HCT116 (cell line): Measurements from ENCODE around the gene UGT2B17.
"Not testable (repeated sequence)": the region's sequence is repeated elsewhere in the genome, so short reads cannot be mapped to it uniquely, and the experiment has no call there.

Experiments
- ATF3 ChIP-seq: IDR thresholded peaks from 2 replicates; pipeline ENCODE4 v1.6.1; 2012
- CEBPB ChIP-seq: IDR thresholded peaks from 2 replicates; pipeline ENCODE4 v1.6.1; 2012; ENCODE audit warnings: low read depth
- EZH2 ChIP-seq: fragments of 200-600 bp; sonication (generic); IDR thresholded peaks from 2 replicates; pipeline ENCODE4 v1.6.1; 2017; ENCODE audit warnings: antibody characterized with exemption, mixed run types
- FOSL1 ChIP-seq: IDR thresholded peaks from 2 replicates; pipeline ENCODE4 v1.6.1; 2012; ENCODE audit warnings: low read depth
- POLR2A ChIP-seq: IDR thresholded peaks from 2 replicates; pipeline ENCODE4 v1.7.0; 2011; ENCODE audit warnings: borderline replicate concordance; ENCODE audit not compliant: insufficient read depth, insufficient read length; ENCODE audit errors: extremely low read depth
- POLR2AphosphoS5 ChIP-seq: IDR thresholded peaks from 2 replicates; pipeline ENCODE4 v1.6.1; 2011; ENCODE audit warnings: mild to moderate bottlenecking, low read depth, low read length, moderate library complexity
- SP1 ChIP-seq: IDR thresholded peaks from 2 replicates; pipeline ENCODE4 v1.6.1; 2012; ENCODE audit warnings: low read depth
- TCF7L2 ChIP-seq: IDR thresholded peaks from 2 replicates; pipeline ENCODE4 v1.7.0; 2011; ENCODE audit warnings: borderline replicate concordance, inconsistent platforms; ENCODE audit not compliant: insufficient read depth, insufficient read length; ENCODE audit errors: extremely low read depth
- YY1 ChIP-seq: IDR thresholded peaks from 2 replicates; pipeline ENCODE4 v1.6.1; 2011; ENCODE audit warnings: low read length, low read depth, moderate library complexity, mild to moderate bottlenecking; ENCODE audit not compliant: insufficient replicate concordance; ENCODE audit errors: extremely low read depth
- ZNF274 ChIP-seq: fragments of 200-500 bp; sonication (Bioruptor generic); IDR thresholded peaks from 2 replicates; pipeline ENCODE4 v1.6.1; 2014; ENCODE audit warnings: mild to moderate bottlenecking, low read depth, low read length, inconsistent platforms
- TF ChIP-seq, protein P1 (sequence below), 3 experiments: fragments of 200-600 bp in 1 of 3; sonication (generic) in 1 of 3; IDR thresholded peaks in 2 of 3; conservative IDR thresholded peaks in 1 of 3; 2 replicates each; pipeline ENCODE4 v1.5.1; 2012 to 2017; ENCODE audit warnings: low read depth in 2 of 3, low read length in 2 of 3, antibody characterized with exemption in 1 of 3, borderline replicate concordance in 1 of 3, control low read depth in 1 of 3, mild to moderate bottlenecking in 1 of 3, mixed read lengths in 1 of 3, mixed run types in 1 of 3, moderate library complexity in 1 of 3; ENCODE audit not compliant: insufficient read depth in 1 of 3
- TF ChIP-seq, protein P2 (sequence below): IDR thresholded peaks from 2 replicates; pipeline ENCODE4 v1.6.1; 2011; ENCODE audit warnings: mild to moderate bottlenecking, low read length, moderate library complexity; ENCODE audit not compliant: insufficient replicate concordance; ENCODE audit errors: extremely low read depth

GRCh38 chr4:68568535-68568934 lies 7.6 kb downstream of the UGT2B17 start:
- TF ChIP-seq TCF7L2, ZNF274, POLR2A, SP1, POLR2AphosphoS5, ATF3, CEBPB, YY1, FOSL1, EZH2: not testable (repeated sequence)
- TF ChIP-seq, protein P1, sequence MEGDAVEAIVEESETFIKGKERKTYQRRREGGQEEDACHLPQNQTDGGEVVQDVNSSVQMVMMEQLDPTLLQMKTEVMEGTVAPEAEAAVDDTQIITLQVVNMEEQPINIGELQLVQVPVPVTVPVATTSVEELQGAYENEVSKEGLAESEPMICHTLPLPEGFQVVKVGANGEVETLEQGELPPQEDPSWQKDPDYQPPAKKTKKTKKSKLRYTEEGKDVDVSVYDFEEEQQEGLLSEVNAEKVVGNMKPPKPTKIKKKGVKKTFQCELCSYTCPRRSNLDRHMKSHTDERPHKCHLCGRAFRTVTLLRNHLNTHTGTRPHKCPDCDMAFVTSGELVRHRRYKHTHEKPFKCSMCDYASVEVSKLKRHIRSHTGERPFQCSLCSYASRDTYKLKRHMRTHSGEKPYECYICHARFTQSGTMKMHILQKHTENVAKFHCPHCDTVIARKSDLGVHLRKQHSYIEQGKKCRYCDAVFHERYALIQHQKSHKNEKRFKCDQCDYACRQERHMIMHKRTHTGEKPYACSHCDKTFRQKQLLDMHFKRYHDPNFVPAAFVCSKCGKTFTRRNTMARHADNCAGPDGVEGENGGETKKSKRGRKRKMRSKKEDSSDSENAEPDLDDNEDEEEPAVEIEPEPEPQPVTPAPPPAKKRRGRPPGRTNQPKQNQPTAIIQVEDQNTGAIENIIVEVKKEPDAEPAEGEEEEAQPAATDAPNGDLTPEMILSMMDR (IDR thresholded peaks at IDR 0.05 in 2 of 3, conservative IDR thresholded peaks at IDR 0.05 in 1 of 3; ENCODE audit: borderline replicate concordance in 1 of 3, insufficient read depth in 1 of 3, low read depth in 2 of 3, low read length in 2 of 3), result not testable (repeated sequence)
- TF ChIP-seq, protein P2, sequence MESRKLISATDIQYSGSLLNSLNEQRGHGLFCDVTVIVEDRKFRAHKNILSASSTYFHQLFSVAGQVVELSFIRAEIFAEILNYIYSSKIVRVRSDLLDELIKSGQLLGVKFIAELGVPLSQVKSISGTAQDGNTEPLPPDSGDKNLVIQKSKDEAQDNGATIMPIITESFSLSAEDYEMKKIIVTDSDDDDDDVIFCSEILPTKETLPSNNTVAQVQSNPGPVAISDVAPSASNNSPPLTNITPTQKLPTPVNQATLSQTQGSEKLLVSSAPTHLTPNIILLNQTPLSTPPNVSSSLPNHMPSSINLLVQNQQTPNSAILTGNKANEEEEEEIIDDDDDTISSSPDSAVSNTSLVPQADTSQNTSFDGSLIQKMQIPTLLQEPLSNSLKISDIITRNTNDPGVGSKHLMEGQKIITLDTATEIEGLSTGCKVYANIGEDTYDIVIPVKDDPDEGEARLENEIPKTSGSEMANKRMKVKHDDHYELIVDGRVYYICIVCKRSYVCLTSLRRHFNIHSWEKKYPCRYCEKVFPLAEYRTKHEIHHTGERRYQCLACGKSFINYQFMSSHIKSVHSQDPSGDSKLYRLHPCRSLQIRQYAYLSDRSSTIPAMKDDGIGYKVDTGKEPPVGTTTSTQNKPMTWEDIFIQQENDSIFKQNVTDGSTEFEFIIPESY, result not testable (repeated sequence)
